HCT116 (cell line): ENCODE measurements around the gene SRA1. TPM values are rescaled to one million over a fixed set of nuclear protein-coding genes. Genes with fewer than 3 reads are reported as not detected.
"Not testable (repeated sequence)": the region's sequence is repeated elsewhere in the genome, so short reads cannot be mapped to it uniquely, and the experiment has no call there.

ENCODE experiments used
- ATAC-seq: fragments of 200-7000 bp; cut with Tn5 transposase; 2 replicates; pipeline ENCODE4 v1.9.1; 2020; ENCODE audit warnings: mild to moderate bottlenecking, moderate library complexity
- BruUV-seq: library from RNA; stranded (reverse); fragments of 400-500 nt; replicated peaks from 2 replicates; lab custom pipeline; 2021; lab: Mats Ljungman, UMichigan
- CTCF ChIA-PET: fragments of 300-600 bp; sonication (Branson Sonifier 250); formaldehyde crosslinking; loops from one replicate; lab custom pipeline; 2021; ENCODE audit warnings: antibody characterized with exemption; lab: Charles Lee
- POLR2A ChIA-PET: fragments of 300-600, 350-600 bp; sonication (Branson Sonifier 250); formaldehyde crosslinking; loops from one replicate; lab custom pipeline; 2021; ENCODE audit warnings: antibody characterized with exemption; lab: Charles Lee
- RAD21 ChIA-PET, 2 experiments: fragments of 300-600 bp; sonication (Branson Sonifier 250); formaldehyde crosslinking; loops; one replicate each; lab custom pipeline; 2023; ENCODE audit warnings: low total read pairs in 2 of 2; ENCODE audit not compliant: uncharacterized antibody in 2 of 2, unreplicated experiment in 2 of 2, low non-redundant PET in 1 of 2; lab: Charles Lee
- DNase-seq: peaks from one replicate; pipeline ENCODE4 v3.0.0-alpha.2; 2010; ENCODE audit warnings: low read depth, low spot score
- H2AFZ ChIP-seq: fragments of 200-600 bp; shearing (Covaris generic), sonication (generic); 2 replicates; pipeline ENCODE4 v1.6.1; 2017; ENCODE audit warnings: low read depth, mixed run types, mixed read lengths, antibody characterized with exemption, low read length; ENCODE audit not compliant: poor library complexity, severe bottlenecking
- H3K27ac ChIP-seq: 2 replicates; pipeline ENCODE4 v1.5.1; 2012; ENCODE audit warnings: low read depth, low read length
- H3K27me3 ChIP-seq: fragments of 200-600 bp; sonication (generic); 2 replicates; pipeline ENCODE4 v1.6.1; 2016; ENCODE audit warnings: mixed run types, low read length, mixed read lengths; ENCODE audit not compliant: insufficient read depth
- H3K36me3 ChIP-seq, 2 experiments: fragments of 200-500 bp in 1 of 2; fragments of 200-600 bp in 1 of 2; sonication (Bioruptor generic) in 1 of 2; sonication (generic) in 1 of 2; 2 replicates each; pipeline versions ENCODE4 v1.5.1 to v1.6.1; 2014 to 2016; ENCODE audit warnings: low read length in 2 of 2, inconsistent platforms in 1 of 2, mixed read lengths in 1 of 2, mixed run types in 1 of 2; ENCODE audit not compliant: insufficient read depth in 2 of 2, control insufficient read depth in 1 of 2
- H3K4me1 ChIP-seq, 2 experiments: fragments of 200-600 bp in 1 of 2; sonication (generic) in 1 of 2; 2 replicates each; pipeline versions ENCODE4 v1.5.1 to v1.6.1; 2012 to 2017; ENCODE audit warnings: low read length in 2 of 2, inconsistent platforms in 1 of 2, mild to moderate bottlenecking in 1 of 2, mixed read lengths in 1 of 2, mixed run types in 1 of 2, moderate library complexity in 1 of 2; ENCODE audit not compliant: insufficient read depth in 2 of 2, control insufficient read depth in 1 of 2
- H3K4me2 ChIP-seq: fragments of 200-600 bp; sonication (generic); 2 replicates; pipeline ENCODE4 v1.6.1; 2017; ENCODE audit warnings: mixed run types, low read length, mixed read lengths
- H3K4me3 ChIP-seq, 2 experiments: fragments of 200-600 bp in 1 of 2; sonication (generic) in 1 of 2; replicated peaks in 1 of 2; 2 replicates each; pipeline ENCODE4 v1.5.1; 2011 to 2016; ENCODE audit warnings: low read length in 2 of 2, control low read depth in 1 of 2, low read depth in 1 of 2, mild to moderate bottlenecking in 1 of 2, mixed read lengths in 1 of 2, mixed run types in 1 of 2
- H3K79me2 ChIP-seq: fragments of 200-600 bp; sonication (generic); 2 replicates; pipeline ENCODE4 v1.6.1; 2017; ENCODE audit warnings: mild to moderate bottlenecking, mixed run types, low read length, moderate library complexity, mixed read lengths; ENCODE audit not compliant: insufficient read depth
- H3K9ac ChIP-seq: fragments of 200-600 bp; sonication (generic); 2 replicates; pipeline ENCODE4 v1.6.1; 2016; ENCODE audit warnings: low read length, mixed read lengths
- H3K9me2 ChIP-seq: fragments of 200-600 bp; sonication (generic), shearing (Covaris generic); 2 replicates; pipeline ENCODE4 v1.6.1; 2017; ENCODE audit warnings: mixed run types, mild to moderate bottlenecking, moderate library complexity; ENCODE audit not compliant: insufficient read depth
- H3K9me3 ChIP-seq, 2 experiments: fragments of 200-500 bp in 1 of 2; fragments of 200-600 bp in 1 of 2; sonication (Bioruptor generic) in 1 of 2; sonication (generic) in 1 of 2; 2 replicates each; pipeline ENCODE4 v1.6.1; 2014 to 2017; ENCODE audit warnings: low read length in 2 of 2, mixed read lengths in 2 of 2, inconsistent platforms in 1 of 2, low read depth in 1 of 2, mild to moderate bottlenecking in 1 of 2, mixed run types in 1 of 2, moderate library complexity in 1 of 2; ENCODE audit not compliant: control insufficient read depth in 1 of 2, insufficient read depth in 1 of 2
- H4K20me1 ChIP-seq: fragments of 200-600 bp; sonication (generic), shearing (Covaris generic); 2 replicates; pipeline ENCODE4 v1.6.1; 2017; ENCODE audit warnings: mixed run types, mild to moderate bottlenecking, moderate library complexity; ENCODE audit not compliant: insufficient read depth
- ATF3 ChIP-seq: IDR thresholded peaks from 2 replicates; pipeline ENCODE4 v1.6.1; 2012
- CBX3 ChIP-seq: IDR thresholded peaks from 2 replicates; pipeline ENCODE4 v1.6.1; 2012; ENCODE audit warnings: low read depth
- CTCF ChIP-seq, 3 experiments: fragments of 200-600 bp in 1 of 3; sonication (generic) in 1 of 3; IDR thresholded peaks in 2 of 3; conservative IDR thresholded peaks in 1 of 3; 2 replicates each; pipeline ENCODE4 v1.5.1; 2012 to 2017; ENCODE audit warnings: low read depth in 2 of 3, low read length in 2 of 3, antibody characterized with exemption in 1 of 3, borderline replicate concordance in 1 of 3, control low read depth in 1 of 3, mild to moderate bottlenecking in 1 of 3, mixed read lengths in 1 of 3, mixed run types in 1 of 3, moderate library complexity in 1 of 3; ENCODE audit not compliant: insufficient read depth in 1 of 3
- EGR1 ChIP-seq: IDR thresholded peaks from 2 replicates; pipeline ENCODE4 v1.6.1; 2012; ENCODE audit warnings: low read depth
- EZH2 ChIP-seq: fragments of 200-600 bp; sonication (generic); IDR thresholded peaks from 2 replicates; pipeline ENCODE4 v1.6.1; 2017; ENCODE audit warnings: antibody characterized with exemption, mixed run types
- EZH2phosphoT487 ChIP-seq: fragments of 200-600 bp; IDR thresholded peaks from 2 replicates; pipeline ENCODE4 v1.6.1; 2018; ENCODE audit warnings: antibody characterized with exemption, borderline replicate concordance
- FOSL1 ChIP-seq: IDR thresholded peaks from 2 replicates; pipeline ENCODE4 v1.6.1; 2012; ENCODE audit warnings: low read depth
- JUND ChIP-seq: IDR thresholded peaks from 2 replicates; pipeline ENCODE4 v1.6.1; 2012
- POLR2A ChIP-seq: IDR thresholded peaks from 2 replicates; pipeline ENCODE4 v1.7.0; 2011; ENCODE audit warnings: borderline replicate concordance; ENCODE audit not compliant: insufficient read depth, insufficient read length; ENCODE audit errors: extremely low read depth
- POLR2AphosphoS5 ChIP-seq: IDR thresholded peaks from 2 replicates; pipeline ENCODE4 v1.6.1; 2011; ENCODE audit warnings: mild to moderate bottlenecking, low read depth, low read length, moderate library complexity
- RAD21 ChIP-seq: IDR thresholded peaks from 2 replicates; pipeline ENCODE4 v1.6.1; 2012; ENCODE audit warnings: low read depth, mild to moderate bottlenecking
- SIN3A ChIP-seq: IDR thresholded peaks from 2 replicates; pipeline ENCODE4 v1.6.1; 2012; ENCODE audit warnings: low read depth
- SP1 ChIP-seq: IDR thresholded peaks from 2 replicates; pipeline ENCODE4 v1.6.1; 2012; ENCODE audit warnings: low read depth
- TCF7L2 ChIP-seq: IDR thresholded peaks from 2 replicates; pipeline ENCODE4 v1.7.0; 2011; ENCODE audit warnings: borderline replicate concordance, inconsistent platforms; ENCODE audit not compliant: insufficient read depth, insufficient read length; ENCODE audit errors: extremely low read depth
- YY1 ChIP-seq: IDR thresholded peaks from 2 replicates; pipeline ENCODE4 v1.6.1; 2011; ENCODE audit warnings: low read length, low read depth, moderate library complexity, mild to moderate bottlenecking; ENCODE audit not compliant: insufficient replicate concordance; ENCODE audit errors: extremely low read depth
- ZFX ChIP-seq: fragments of 450-650 bp; IDR thresholded peaks from 2 replicates; pipeline ENCODE4 v1.6.1; 2017
- ZNF274 ChIP-seq: fragments of 200-500 bp; sonication (Bioruptor generic); IDR thresholded peaks from 2 replicates; pipeline ENCODE4 v1.6.1; 2014; ENCODE audit warnings: mild to moderate bottlenecking, low read depth, low read length, inconsistent platforms
- intact Hi-C: fragments of 100-400 bp; cut with micrococcal nuclease; formaldehyde crosslinking; loops from 2 replicates; pipeline ENCODE4 v1.10.0; 2022
- total RNA-seq: library from RNA; stranded (reverse); gene quantifications from one replicate; pipeline ENCODE4 v1.2.1, GENCODE V29; 2021; ENCODE audit not compliant: unreplicated experiment
- TF ChIP-seq, protein P1 (sequence below): IDR thresholded peaks from 2 replicates; pipeline ENCODE4 v1.6.1; 2012

The SRA1 gene
- total RNA-seq, 1 experiment from 2014 or later: 41.7 TPM

DNA sequence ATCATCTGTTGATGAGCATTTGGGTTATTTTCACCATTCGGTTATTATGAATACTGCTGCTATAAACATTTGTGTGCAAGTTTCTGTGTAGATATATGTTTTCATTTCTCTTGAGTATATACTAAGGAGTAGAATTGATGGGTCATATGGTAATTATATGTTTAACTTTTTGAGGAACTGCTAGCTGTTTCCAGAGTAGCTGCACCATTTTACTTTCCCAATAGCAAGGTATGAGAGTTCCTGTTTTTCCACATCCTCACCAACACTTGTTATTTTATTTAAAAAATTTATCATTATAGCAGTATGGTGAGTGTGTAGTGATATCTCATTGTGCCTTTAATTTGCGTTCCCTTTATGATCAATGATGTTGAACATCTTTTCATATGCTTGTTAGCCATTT lies 46.5 kb upstream of the SRA1 start (continued):
- TF ChIP-seq EGR1: no peak
- no peak for TF ChIP-seq RAD21

DNA sequence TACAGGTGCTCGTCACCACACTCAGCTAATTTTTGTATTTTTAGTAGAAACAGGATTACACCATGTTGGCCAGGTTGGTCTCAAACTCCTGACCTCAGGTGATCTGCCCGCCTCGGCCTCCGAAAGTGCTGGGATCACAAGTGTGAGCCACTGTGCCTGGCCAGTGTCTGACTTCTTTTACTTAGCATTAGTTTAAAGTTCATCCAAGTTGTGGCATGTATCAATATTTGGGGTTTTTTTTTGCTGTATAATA lies 46.1 kb upstream of the SRA1 start:
- H3K4me3 ChIP-seq, BruUV-seq, H3K9ac ChIP-seq, H3K27ac ChIP-seq, RAD21 ChIA-PET, H3K27me3 ChIP-seq, intact Hi-C loops, H3K9me2 ChIP-seq, H2AFZ ChIP-seq, H3K79me2 ChIP-seq, ATAC-seq, H3K4me2 ChIP-seq, POLR2A ChIA-PET, DNase-seq, CTCF ChIA-PET, H4K20me1 ChIP-seq, H3K36me3 ChIP-seq, H3K4me1 ChIP-seq, H3K9me3 ChIP-seq: not testable (repeated sequence)

DNA sequence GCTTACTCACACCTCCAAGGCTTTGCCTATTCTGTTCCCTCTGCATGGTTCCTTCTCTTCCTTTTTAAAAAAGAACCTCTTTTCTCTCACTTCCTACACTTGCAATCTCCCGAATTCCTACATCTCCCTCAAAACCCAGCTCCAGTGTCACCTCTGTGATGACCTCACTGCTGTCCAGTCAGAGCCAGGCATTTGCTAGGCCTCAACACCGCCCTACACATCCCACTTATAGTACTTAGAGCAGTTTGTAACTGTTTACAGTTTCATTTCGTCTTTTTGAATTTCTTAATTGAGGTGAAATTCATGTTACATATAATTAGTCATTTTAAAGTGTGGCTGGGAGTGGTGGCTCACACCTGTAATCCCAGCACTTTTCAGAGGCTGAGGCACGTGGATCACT lies 44.9 kb upstream of the SRA1 start:
- H3K79me2 ChIP-seq: no peaks in the 10 kb centered on the region
- intact Hi-C loops: no loop called here
- H3K36me3 ChIP-seq: no peaks in the 10 kb centered on the region
- H3K27ac ChIP-seq: no peak overlapping the region
- H2AFZ ChIP-seq: no peak overlapping the region
- no peak overlapping the region for H3K4me2 ChIP-seq
- H3K4me3 ChIP-seq: no peak overlapping the region
- RAD21 ChIA-PET: no interaction called here
- POLR2A ChIA-PET: no interaction called here
- H4K20me1 ChIP-seq: no peaks in the 10 kb centered on the region
- H3K27me3 ChIP-seq: no peaks in the 10 kb centered on the region
- CTCF ChIA-PET: no interaction called here
- no peaks in the 10 kb centered on the region for H3K4me1 ChIP-seq
- BruUV-seq: no TSS peak
- ATAC-seq (no peak), DNase-seq (no peak)
- no peak overlapping the region for H3K9ac ChIP-seq
- no peaks in the 10 kb centered on the region for H3K9me3 ChIP-seq
- H3K9me2 ChIP-seq: no peaks in the 10 kb centered on the region
- no peak for TF ChIP-seq CTCF (IDR thresholded peaks at IDR 0.05 in 2 of 3, conservative IDR thresholded peaks at IDR 0.05 in 1 of 3; ENCODE audit: borderline replicate concordance in 1 of 3, insufficient read depth in 1 of 3, low read depth in 2 of 3, low read length in 2 of 3)
- no peak for TF ChIP-seq SIN3A
- no peak for TF ChIP-seq POLR2A
- TF ChIP-seq SP1: no peak
- no peak for TF ChIP-seq POLR2AphosphoS5
- TF ChIP-seq JUND: no peak
- TF ChIP-seq TCF7L2: no peak
- TF ChIP-seq, protein P1, sequence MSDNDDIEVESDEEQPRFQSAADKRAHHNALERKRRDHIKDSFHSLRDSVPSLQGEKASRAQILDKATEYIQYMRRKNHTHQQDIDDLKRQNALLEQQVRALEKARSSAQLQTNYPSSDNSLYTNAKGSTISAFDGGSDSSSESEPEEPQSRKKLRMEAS: no peak
- no peak for TF ChIP-seq EZH2
- no peak for TF ChIP-seq ZNF274
- no peak for TF ChIP-seq EZH2phosphoT487
- TF ChIP-seq ZFX: no peak
- TF ChIP-seq YY1: no peak
- TF ChIP-seq CBX3: no peak
- no peak for TF ChIP-seq EGR1
- no peak for TF ChIP-seq ATF3
- no peak for TF ChIP-seq RAD21
- TF ChIP-seq FOSL1: no peak
